GM12864 (cell line): ENCODE data around the gene UBE2J2.

Experiments
- DNase-seq: peaks from one replicate; pipeline ENCODE4 v3.0.0-alpha.2; 2011; ENCODE audit warnings: low read depth
- H3K4me3 ChIP-seq: 2 replicates; pipeline ENCODE4 v1.5.1; 2011; ENCODE audit warnings: mild to moderate bottlenecking, low read depth, low read length, control low read depth
- TF ChIP-seq, protein P1 (sequence below): IDR thresholded peaks from 2 replicates; pipeline ENCODE4 v1.5.1; 2011; ENCODE audit warnings: low read depth, mild to moderate bottlenecking, moderate library complexity, low read length, control low read depth, inconsistent platforms; ENCODE audit errors: missing control alignments

The UBE2J2 gene

DNA sequence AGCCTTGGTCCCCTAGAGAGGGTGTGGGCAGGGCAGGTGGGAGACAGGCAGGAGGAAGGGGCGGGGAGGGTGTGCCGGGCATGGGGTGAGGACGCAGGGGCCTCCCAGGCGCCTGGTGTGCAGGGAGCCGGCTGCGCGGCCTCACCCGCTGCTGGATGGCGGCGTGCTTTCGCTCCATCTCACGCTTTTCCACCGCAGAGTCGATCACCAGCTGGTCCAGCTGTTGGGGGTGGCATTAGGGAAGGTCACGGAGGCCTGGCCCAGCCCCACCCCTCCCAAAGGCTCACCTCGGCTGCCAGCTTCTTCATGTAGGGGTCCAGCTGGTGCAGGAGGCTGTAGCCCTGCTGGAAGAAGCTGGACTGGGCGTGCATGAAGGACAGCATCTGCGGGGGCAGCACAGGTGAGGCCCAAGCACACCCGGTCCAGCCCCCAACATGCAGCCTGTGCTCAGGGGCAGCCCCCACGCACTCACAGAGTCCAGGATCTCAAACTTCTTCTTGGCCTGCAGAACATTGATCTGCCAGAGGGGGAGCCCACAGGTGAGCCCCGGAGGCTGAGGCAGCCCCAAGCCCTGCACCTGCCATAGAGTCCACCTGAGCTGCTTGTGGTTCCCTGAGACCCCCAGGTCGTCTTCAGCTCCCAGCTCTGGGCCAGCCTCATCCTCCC is 26.2 kb upstream of the UBE2J2 start:
- TF ChIP-seq, protein P1, sequence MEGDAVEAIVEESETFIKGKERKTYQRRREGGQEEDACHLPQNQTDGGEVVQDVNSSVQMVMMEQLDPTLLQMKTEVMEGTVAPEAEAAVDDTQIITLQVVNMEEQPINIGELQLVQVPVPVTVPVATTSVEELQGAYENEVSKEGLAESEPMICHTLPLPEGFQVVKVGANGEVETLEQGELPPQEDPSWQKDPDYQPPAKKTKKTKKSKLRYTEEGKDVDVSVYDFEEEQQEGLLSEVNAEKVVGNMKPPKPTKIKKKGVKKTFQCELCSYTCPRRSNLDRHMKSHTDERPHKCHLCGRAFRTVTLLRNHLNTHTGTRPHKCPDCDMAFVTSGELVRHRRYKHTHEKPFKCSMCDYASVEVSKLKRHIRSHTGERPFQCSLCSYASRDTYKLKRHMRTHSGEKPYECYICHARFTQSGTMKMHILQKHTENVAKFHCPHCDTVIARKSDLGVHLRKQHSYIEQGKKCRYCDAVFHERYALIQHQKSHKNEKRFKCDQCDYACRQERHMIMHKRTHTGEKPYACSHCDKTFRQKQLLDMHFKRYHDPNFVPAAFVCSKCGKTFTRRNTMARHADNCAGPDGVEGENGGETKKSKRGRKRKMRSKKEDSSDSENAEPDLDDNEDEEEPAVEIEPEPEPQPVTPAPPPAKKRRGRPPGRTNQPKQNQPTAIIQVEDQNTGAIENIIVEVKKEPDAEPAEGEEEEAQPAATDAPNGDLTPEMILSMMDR: peak; percentile 70
- no peak for DNase-seq
- no peak overlapping the region for H3K4me3 ChIP-seq

DNA sequence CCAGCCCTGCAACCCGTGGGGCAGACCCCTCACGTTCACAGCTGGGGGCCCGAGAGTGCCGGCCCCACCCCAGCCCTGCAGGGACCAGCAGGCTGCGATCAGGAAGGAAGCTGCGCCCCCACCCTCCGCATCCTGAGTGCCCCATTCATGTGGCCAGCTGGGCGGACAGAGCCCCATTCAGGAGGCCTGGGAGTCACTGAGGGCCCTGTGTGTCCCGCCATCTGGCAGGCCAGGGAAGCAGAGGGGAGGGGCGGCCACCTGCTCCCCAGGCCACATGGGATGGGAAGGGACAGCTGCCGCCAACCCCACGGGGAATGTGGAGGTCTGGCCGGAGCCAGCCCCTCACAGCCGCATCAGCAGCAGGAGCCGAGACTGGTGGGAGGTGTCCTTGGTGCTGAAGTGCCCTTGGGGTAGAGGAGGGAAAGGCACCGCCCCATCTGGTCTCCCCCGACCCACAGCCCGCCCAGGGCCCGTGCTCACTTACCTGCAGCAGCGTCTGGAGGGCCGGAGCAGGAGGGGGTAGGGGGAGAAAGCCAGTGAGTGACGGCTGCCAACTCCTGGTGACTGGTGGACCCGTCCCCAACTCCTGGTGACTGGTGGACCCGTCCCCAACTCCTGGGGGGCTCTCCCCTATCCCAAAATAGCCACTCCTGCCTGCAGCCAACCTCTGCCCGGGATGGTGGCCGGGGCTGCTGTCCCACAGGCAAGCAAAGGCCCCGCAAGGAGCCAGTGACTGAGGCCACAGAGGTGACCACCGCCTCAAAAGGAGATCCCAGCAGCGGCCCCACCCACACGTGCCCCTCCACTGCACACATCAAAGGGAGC is 25.4 kb upstream of the UBE2J2 start:
- DNase-seq: no peak
- TF ChIP-seq, protein P1: no peak

DNA sequence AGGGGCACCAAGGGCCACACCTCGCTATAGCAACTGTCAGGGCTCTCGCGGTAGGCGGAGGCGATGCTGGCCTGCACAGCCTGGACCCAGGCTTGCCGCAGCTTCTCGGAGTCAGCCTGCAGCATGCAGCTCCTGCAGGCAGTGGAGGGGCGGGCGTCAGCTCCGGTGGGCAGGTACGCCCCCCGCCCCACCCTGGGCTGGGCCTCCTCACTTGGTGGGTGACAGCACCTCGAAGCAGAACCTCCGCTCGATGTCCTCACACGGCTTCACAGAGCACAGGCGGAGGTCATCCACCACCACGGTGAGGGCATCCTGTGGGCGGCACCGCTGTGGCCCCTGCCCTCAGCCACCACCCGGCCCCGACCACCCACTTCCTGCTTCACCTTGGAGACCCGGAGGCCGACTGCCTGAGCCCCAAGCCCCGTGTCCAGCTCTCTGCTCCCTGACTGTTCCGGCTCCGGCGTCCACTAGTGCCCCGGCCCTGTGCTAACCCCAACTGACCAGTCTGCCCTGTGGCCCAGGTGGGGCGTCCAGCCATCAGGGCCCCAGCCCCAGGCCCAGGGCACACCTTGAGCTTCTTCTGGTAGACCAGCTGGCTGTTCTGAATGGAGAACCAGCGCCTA is 24.3 kb upstream of the UBE2J2 start:
- H3K4me3 ChIP-seq: no peak overlapping the region
- TF ChIP-seq, protein P1: no peak
- DNase-seq: no peak

More for the DNA sequence above, 25.4 kb upstream of the UBE2J2 start:
- no peak overlapping the region for H3K4me3 ChIP-seq

DNA sequence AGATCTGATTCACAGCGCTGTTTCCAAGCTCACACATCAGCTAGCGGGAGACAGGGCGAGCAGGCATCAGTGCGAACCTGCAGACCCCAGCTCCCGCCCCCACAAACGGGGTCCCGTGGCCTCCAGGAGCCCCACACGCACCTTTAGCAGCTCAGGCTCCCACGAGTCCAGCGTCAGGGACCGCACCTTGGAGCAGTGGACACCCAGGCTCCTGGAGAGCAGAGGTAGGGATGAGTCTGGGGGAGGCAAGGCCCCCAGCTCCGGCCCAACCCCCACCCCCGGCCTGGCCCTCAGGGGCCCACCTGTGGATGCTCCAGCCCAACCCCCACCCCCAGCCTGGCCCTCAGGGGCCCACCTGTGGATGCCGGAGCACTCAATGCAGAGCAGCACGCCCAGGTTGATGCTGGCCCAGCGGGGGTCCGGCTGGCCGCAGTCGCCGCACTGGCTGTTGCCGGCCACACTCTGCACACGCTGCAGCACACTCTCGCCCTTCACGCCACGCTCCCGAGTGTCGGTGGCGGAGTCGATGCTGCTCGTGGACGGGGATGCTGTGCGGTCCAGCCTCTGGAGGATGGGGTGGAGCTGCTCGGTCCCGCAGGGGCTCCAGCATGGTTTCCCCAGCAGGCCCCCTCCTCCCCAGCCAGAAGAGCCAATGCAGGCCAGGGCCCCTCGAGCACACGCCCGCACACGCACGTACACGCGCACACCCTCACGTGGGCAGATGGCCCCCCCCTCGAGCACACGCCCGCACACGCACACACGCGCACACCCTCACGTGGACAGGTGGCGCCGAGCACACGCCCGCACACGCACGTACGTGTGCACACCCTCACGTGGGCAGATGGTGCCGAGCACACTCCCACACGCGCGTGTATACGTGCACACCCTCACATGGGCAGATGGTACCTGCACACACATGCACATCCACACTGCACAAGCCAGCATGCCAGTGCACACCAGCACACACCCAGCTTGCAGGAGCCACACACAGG is 22.7 kb upstream of the UBE2J2 start:
- TF ChIP-seq, protein P1: no peak
- H3K4me3 ChIP-seq: no peak overlapping the region
- DNase-seq: no peak

DNA sequence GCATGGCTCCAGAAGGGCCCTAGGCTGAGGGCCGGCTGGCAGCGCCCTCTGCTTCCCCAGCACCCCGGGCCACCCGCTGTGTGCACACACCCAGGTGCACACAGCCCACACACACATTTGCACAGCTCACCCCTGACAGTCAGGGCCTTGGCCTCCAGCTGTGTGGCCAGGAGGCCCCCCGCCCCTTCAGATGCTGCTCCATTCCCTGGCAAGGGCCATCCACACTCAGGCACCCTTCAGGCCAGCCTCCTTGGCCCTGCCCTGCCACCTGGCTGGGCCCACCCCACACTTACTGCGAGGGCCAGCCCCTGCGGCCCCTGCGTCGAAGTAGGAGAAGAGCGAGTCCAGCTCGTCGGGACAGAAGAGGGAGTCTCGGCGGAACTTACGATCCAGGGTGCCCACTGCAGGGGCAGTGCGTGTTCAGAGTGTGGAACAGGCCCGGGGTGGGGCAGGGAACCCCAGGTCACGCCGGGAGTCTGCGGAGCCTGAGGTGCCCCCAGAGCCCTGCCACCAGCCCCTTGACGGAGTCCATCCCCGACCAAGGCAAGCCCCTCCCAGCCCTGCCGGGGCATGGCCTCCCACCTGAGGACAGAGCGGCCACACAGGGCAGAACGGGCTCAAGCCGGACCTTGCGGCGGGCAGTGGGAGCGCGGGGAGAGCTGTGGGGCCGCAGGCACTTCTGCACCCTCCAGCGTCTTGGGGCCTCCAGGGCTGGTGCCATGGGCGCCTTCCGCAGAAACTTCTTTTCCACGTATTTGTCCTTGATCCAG is 21.7 kb upstream of the UBE2J2 start:
- TF ChIP-seq, protein P1: no peak
- H3K4me3 ChIP-seq: no peak overlapping the region
- DNase-seq: no peak

DNA sequence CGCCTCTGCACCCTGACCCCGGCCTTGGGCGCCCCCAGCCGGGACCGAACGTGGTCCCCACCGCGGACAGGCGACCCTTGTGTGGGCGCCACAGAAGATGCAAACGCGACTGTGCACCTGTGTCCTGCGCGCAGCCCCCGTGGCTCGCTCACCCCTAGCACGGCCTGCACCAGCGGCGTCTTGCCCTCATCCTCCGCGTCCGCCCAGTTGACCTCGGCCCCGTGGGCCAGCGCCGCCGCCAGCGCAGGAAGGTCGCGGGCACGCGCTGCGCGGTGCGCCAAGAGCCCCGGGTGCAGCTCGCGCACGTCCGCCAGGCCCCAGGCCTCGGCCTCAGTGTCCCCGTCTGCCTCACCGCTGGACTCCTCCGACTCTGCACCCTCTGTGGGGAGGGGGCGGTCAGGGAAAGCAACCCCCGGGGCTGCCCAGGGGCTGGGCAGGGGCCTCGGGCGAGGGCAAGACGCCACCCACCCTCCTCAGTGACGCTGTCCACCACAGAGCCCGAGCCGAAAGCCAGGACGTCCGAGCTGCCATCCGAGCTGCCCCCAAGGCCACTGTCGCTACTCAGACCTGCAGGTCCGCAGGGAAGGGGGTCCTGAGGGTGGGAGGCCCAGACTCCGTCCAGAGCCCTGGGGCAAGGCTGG is 20.7 kb upstream of the UBE2J2 start:
- no peak overlapping the region for H3K4me3 ChIP-seq
- TF ChIP-seq, protein P1: no peak
- no peak for DNase-seq
